RWPE2 (cell line): ENCODE data around the gene CDC16.

Experiments used
- ATAC-seq: fragments of 200-7000 bp; cut with Tn5 transposase; 3 replicates; pipeline ENCODE4 v1.9.1; 2021; ENCODE audit warnings: low read depth
- DNase-seq: peaks from one replicate; pipeline ENCODE4 v3.0.0-alpha.2; 2020; ENCODE audit warnings: low spot score
- H3K27ac ChIP-seq: fragments of 450-650 bp; 2 replicates; pipeline ENCODE4 v1.5.1; 2017; ENCODE audit warnings: mild to moderate bottlenecking; ENCODE audit not compliant: poor library complexity, severe bottlenecking
- H3K27me3 ChIP-seq: fragments of 250-450 bp; sonication (Bioruptor Pico); 2 replicates; pipeline ENCODE4 v1.5.1; 2021; ENCODE audit warnings: mild to moderate bottlenecking, moderate library complexity; ENCODE audit not compliant: insufficient read depth, poor library complexity, severe bottlenecking
- H3K36me3 ChIP-seq: fragments of 250-450 bp; sonication (Bioruptor Pico); 2 replicates; pipeline ENCODE4 v1.5.1; 2020; ENCODE audit warnings: low read depth, mild to moderate bottlenecking, moderate library complexity
- H3K4me1 ChIP-seq: fragments of 250-450 bp; sonication (Bioruptor Pico); 2 replicates; pipeline ENCODE4 v1.5.1; 2021; ENCODE audit warnings: mild to moderate bottlenecking, moderate library complexity; ENCODE audit not compliant: insufficient read depth, poor library complexity, severe bottlenecking
- H3K4me3 ChIP-seq: fragments of 250-450 bp; sonication (Bioruptor Pico); 2 replicates; pipeline ENCODE4 v1.5.1; 2021; ENCODE audit warnings: mild to moderate bottlenecking, moderate library complexity; ENCODE audit not compliant: severe bottlenecking
- H3K9me3 ChIP-seq: fragments of 250-450 bp; sonication (Bioruptor Pico); 2 replicates; pipeline ENCODE4 v1.5.1; 2021; ENCODE audit warnings: mild to moderate bottlenecking, moderate library complexity; ENCODE audit not compliant: severe bottlenecking
- CTCF ChIP-seq: fragments of 450-650 bp; IDR thresholded peaks from one replicate; pipeline ENCODE4 v1.5.1; 2017; ENCODE audit warnings: mild to moderate bottlenecking, moderate library complexity; ENCODE audit not compliant: poor library complexity, severe bottlenecking

CDC16 gene

GRCh38 chr13:114213980-114214379 lies 20.7 kb upstream of the CDC16 start:
- H3K4me3 ChIP-seq = no peak overlapping the region
- H3K4me1 ChIP-seq = peaks cover 7% of the 10 kb centered on the region
- no peak overlapping the region for H3K27ac ChIP-seq
- no peaks in the 10 kb centered on the region for H3K36me3 ChIP-seq
- no peaks in the 10 kb centered on the region for H3K9me3 ChIP-seq
- DNase-seq (no peak), ATAC-seq (no peak)
- H3K27me3 ChIP-seq = no peaks in the 10 kb centered on the region
- no peak for TF ChIP-seq CTCF

- Histone ChIP-seq H3K4me3 (no peak overlapping the region), H3K27me3 (no peaks in the 10 kb centered on the region), H3K36me3 (no peaks in the 10 kb centered on the region), H3K4me1 (no peaks in the 10 kb centered on the region), H3K9me3 (no peaks in the 10 kb centered on the region), H3K27ac (no peak overlapping the region)
- ATAC-seq = no peak
- TF ChIP-seq CTCF = no peak
- no peak for DNase-seq
Measured at GRCh38 chr13:114219392-114219791, 15.3 kb upstream of the CDC16 start.

GRCh38 chr13:114222461-114222968 lies 12.2 kb upstream of the CDC16 start:
- no peak for TF ChIP-seq CTCF
- Histone ChIP-seq H3K9me3 (no peaks in the 10 kb centered on the region), H3K4me3 (no peak overlapping the region), H3K4me1 (no peaks in the 10 kb centered on the region), H3K27ac (no peak overlapping the region), H3K27me3 (no peaks in the 10 kb centered on the region), H3K36me3 (no peaks in the 10 kb centered on the region)
- no peak for ATAC-seq
- DNase-seq = no peak

GRCh38 chr13:114224201-114224600 lies 10.5 kb upstream of the CDC16 start:
- H3K4me1 ChIP-seq = no peaks in the 10 kb centered on the region
- DNase-seq = no peak
- no peaks in the 10 kb centered on the region for H3K27me3 ChIP-seq
- H3K36me3 ChIP-seq = no peaks in the 10 kb centered on the region
- no peak for TF ChIP-seq CTCF
- no peak overlapping the region for H3K27ac ChIP-seq
- no peaks in the 10 kb centered on the region for H3K9me3 ChIP-seq
- H3K4me3 ChIP-seq = no peak overlapping the region
- ATAC-seq = no peak

- H3K36me3 ChIP-seq = no peaks in the 10 kb centered on the region
- no peaks in the 10 kb centered on the region for H3K9me3 ChIP-seq
- no peak overlapping the region for H3K4me3 ChIP-seq
- H3K27ac ChIP-seq = no peak overlapping the region
- DNase-seq (no peak), ATAC-seq (no peak)
- no peaks in the 10 kb centered on the region for H3K4me1 ChIP-seq
- H3K27me3 ChIP-seq = no peaks in the 10 kb centered on the region
- TF ChIP-seq CTCF = no peak
Measured at GRCh38 chr13:114225610-114226009, 9.1 kb upstream of the CDC16 start.
